CD4-positive, alpha-beta T cell treated with Interleukin-2 at 100 ng/mL for 4 hours (primary cell): ENCODE measurements around the gene HUWE1.

Experiments
- DNase-seq: peaks from one replicate; pipeline ENCODE4 v3.0.0-alpha.2; 2020; ENCODE audit warnings: low spot score

The HUWE1 gene

GRCh38 chrX:53621418-53621986 is 65.0 kb downstream of the HUWE1 start:
- no peak for DNase-seq

GRCh38 chrX:53616946-53617345 is 69.6 kb downstream of the HUWE1 start:
- no peak for DNase-seq

GRCh38 chrX:53606456-53606855 is 80.1 kb downstream of the HUWE1 start:
- DNase-seq, result no peak

GRCh38 chrX:53605004-53605403 is 81.5 kb downstream of the HUWE1 start:
- DNase-seq, result no peak

- no peak for DNase-seq
Observed at GRCh38 chrX:53599781-53600396, 86.6 kb downstream of the HUWE1 start.

GRCh38 chrX:53598169-53598568 is 88.3 kb downstream of the HUWE1 start:
- DNase-seq, result no peak

GRCh38 chrX:53595266-53595810 is 91.2 kb downstream of the HUWE1 start:
- DNase-seq, result no peak

GRCh38 chrX:53594354-53594753 is 92.2 kb downstream of the HUWE1 start:
- DNase-seq, result no peak

- DNase-seq, result no peak
Observed at GRCh38 chrX:53587795-53588420, 98.6 kb downstream of the HUWE1 start.

- DNase-seq, result no peak
Observed at GRCh38 chrX:53584891-53585290, 101.6 kb downstream of the HUWE1 start.

GRCh38 chrX:53583571-53583970 is 102.9 kb downstream of the HUWE1 start:
- no peak for DNase-seq

- no peak for DNase-seq
Observed at GRCh38 chrX:53580742-53581504, 105.6 kb downstream of the HUWE1 start.

GRCh38 chrX:53571494-53571893 is 115.0 kb downstream of the HUWE1 start:
- DNase-seq, result no peak

GRCh38 chrX:53563324-53563723 is 123.2 kb downstream of the HUWE1 start:
- DNase-seq, result no peak

GRCh38 chrX:53561912-53562311 is 124.6 kb downstream of the HUWE1 start:
- no peak for DNase-seq

GRCh38 chrX:53558646-53559045 is 127.9 kb downstream of the HUWE1 start:
- no peak for DNase-seq

- DNase-seq, result no peak
Observed at GRCh38 chrX:53556868-53557267, 129.7 kb downstream of the HUWE1 start.

GRCh38 chrX:53550756-53551463 is 135.6 kb downstream of the HUWE1 start:
- no peak for DNase-seq

- DNase-seq, result peak; percentile 5
Observed at GRCh38 chrX:53547668-53548067, 138.9 kb downstream of the HUWE1 start.

- DNase-seq, result no peak
Observed at GRCh38 chrX:53544936-53545335, 141.6 kb downstream of the HUWE1 start.

- no peak for DNase-seq
Observed at GRCh38 chrX:53538781-53539180, 147.7 kb downstream of the HUWE1 start.
